GM18526 (cell line): Measurements from ENCODE around the gene LYZL4.

ENCODE experiments used
- POLR2A ChIP-seq: IDR thresholded peaks from 3 replicates; pipeline ENCODE4 v1.6.1; 2011; ENCODE audit not compliant: insufficient read length; ENCODE audit errors: extremely low read depth

Gene LYZL4

GRCh38 chr3:42398080-42398479, 12.3 kb downstream of the LYZL4 start:
- no peak for TF ChIP-seq POLR2A

DNA sequence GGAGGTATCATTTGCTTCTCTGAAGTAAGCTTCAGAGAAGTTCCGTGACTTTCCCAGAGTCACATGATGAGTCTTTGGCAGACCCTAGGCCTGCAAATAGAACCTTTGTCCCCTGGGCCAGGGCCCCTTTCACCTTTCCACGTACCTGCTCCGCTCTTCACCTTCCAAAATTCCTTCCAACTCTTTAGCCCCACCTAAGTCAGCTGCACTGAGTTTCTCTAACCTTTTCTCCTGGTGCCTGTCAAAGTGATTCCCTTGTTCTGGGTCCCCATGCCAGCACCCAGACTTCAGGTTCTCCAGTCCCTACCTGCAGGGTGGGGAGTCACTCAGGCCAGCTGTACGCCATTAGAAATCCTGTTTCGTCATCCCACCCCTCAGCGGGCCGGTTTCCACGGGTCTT, 12.8 kb downstream of the LYZL4 start:
- TF ChIP-seq POLR2A: no peak

DNA sequence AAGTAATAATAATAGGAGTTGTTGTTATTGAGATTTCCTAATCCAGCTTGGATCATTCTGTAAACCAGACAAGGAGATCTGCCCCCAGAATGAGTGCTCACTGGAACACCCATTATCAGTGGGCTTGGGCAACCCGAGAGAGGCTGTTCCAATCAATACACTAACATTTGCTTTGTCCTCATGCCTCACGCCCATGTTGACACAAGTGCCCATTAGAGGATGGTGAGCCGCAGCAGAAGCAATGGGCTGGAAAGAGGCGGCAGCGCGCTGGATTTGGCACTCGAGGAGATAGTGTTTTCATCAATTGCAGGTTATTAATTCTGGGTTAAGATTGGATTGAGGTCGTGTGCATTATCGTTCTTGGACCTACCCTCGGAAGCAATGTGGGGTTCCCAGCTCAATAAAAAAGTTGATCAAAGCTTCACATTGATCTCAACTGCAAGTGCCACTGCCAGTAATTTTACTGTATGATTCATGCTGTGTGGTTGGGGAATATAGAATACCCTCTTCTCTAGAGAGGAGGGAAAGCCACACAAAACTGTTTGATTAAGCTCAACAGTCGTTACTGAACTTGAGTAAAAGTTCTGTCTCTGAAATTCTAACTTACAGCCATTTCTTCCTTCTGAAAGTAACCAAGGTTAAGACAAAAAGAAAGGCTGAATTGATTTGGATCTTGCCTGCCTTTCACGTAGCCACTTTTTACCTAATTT, 15.7 kb downstream of the LYZL4 start:
- TF ChIP-seq POLR2A: no peak

- TF ChIP-seq POLR2A: no peak
These were observed 22.4 kb downstream of the LYZL4 start for GRCh38 chr3:42387802-42388651.

- TF ChIP-seq POLR2A: no peak
These were observed 28.8 kb downstream of the LYZL4 start for GRCh38 chr3:42381551-42382082.

GRCh38 chr3:42377681-42378080, 32.7 kb downstream of the LYZL4 start:
- TF ChIP-seq POLR2A: no peak

DNA sequence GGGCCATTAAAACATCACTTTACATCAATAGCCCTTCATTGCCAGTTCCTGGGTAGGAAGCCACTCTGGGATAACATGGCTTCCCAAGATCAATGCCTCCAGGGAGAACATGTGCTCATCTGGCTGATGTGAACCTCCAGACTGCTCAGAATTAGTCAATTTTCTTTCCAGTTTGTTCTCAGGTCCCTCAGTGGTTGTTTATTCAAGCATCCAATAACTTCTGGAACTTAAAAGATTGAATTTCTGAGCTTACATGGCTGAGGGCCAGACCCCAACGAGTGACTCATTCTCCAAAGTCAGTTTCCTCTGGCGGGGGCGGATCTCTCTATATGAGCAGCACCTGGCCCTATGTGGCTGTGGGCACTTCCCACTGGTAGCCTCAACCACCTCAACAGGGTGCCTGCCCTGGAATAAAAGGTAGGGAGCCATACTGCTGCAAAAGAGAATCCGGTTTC, 34.0 kb downstream of the LYZL4 start:
- no peak for TF ChIP-seq POLR2A

GRCh38 chr3:42375121-42375800, 35.1 kb downstream of the LYZL4 start:
- no peak for TF ChIP-seq POLR2A

- no peak for TF ChIP-seq POLR2A
These were observed 38.6 kb downstream of the LYZL4 start for GRCh38 chr3:42371776-42372175.

DNA sequence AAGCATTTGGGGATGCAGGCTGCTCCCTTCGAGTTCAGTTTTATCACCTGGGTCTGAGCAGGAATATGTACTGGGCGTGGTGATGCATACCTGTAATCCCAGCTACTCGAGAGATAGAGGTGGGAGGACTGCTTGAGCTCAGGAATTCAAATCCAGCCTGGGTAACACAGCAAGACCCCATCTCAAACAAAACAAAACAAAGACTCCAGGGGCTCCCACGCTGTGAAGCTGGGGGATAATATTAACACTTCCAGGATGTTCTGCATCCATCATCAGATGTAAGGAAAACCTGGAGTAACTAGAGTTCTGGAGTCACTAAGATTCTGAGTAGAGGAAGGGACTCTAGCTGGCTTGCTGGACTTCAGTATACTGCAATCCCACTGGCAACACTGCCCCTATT, 40.6 kb downstream of the LYZL4 start:
- TF ChIP-seq POLR2A: no peak

DNA sequence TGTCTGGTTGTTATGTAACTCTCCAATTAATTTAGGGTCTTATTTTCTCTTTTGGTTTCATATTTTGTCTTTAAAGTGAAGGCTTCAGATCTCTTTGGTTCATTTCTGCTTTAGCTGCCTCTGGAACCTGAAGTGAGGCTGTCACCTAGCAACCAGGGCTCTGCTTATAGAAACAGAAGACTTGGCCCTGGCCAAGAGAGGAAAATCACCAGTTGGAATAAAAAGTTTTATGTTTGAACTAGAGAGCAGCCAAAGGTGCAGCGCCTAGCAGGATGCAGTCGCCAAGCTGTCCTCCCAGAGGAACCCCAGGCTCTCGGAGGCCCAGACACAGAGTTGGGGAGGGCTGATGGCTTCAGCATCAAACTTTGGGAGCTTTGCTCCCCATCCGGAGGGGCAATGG, 41.1 kb downstream of the LYZL4 start:
- no peak for TF ChIP-seq POLR2A

- no peak for TF ChIP-seq POLR2A
These were observed 41.5 kb downstream of the LYZL4 start for GRCh38 chr3:42368861-42369260.

DNA sequence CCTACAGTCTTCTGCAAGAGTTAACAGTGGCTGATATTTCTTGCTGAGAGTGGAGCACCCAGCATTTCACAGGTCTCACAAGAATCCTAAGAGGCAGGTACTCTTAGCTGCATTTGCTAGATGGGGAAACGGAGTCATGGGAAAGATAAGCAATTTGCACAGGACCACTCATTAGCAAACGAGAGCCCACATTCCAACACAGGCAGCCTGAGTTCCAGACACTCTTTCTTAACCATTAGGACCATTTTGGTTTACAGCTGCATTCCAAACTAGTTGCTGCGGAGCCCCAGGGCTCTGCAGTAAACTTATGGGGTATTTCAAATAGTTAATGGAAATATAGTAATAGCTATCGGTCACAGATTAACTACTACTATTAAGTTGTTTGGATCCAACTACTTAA, 42.5 kb downstream of the LYZL4 start:
- TF ChIP-seq POLR2A: no peak

GRCh38 chr3:42366550-42366949, 43.9 kb downstream of the LYZL4 start:
- no peak for TF ChIP-seq POLR2A

DNA sequence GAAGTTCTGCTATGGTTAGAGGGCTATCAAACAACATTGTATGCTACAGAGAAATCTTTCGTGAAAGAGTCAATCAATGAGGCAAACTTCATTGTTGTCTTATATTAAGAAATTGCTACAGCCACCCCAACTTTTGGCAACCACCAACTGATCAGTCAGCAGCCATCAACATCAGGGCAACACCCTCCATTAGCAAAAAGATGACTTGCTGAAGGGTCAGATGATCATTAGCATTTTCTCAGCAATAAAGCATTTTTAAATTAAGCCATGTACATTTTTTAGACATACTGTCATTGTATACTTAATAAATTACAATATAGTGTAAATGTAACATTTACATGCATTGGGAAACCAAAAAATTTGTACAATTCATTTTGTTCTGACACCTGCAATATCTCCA, 53.1 kb downstream of the LYZL4 start:
- TF ChIP-seq POLR2A: no peak

GRCh38 chr3:42355612-42356011, 54.8 kb downstream of the LYZL4 start:
- no peak for TF ChIP-seq POLR2A

GRCh38 chr3:42353631-42354030, 56.8 kb downstream of the LYZL4 start:
- TF ChIP-seq POLR2A: no peak
